GM21737 (cell line): ENCODE results near the gene SOX1.

Experiments
- ATAC-seq: cut with Tn5 transposase; IDR thresholded peaks from one replicate; pipeline ENCODE4 v1.9.1; 2021; ENCODE audit warnings: mild to moderate bottlenecking, moderate library complexity; ENCODE audit not compliant: unreplicated experiment

The SOX1 gene

DNA sequence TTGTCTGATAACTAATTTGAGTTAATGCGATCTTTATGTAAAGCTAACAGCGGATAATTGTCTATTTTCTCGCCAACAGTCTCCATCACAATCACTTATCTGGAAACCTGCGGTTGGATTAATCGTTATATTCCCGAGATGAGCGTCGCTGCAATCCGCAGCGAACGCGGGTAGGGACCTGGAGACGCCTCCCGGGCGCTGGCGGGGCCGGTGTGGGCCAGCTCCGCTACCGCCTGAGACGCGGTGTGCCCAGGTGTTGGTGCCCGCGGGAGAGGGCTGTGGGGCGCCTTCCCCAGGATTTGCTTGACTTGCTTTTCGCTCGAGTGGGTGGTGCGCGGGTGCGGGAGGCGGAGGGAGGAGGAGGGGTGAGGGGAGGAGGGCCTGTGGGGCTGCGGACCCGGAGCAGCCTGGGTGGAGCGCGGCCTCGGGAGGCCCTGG lies 38.3 kb downstream of the SOX1 start:
- no peak for ATAC-seq

DNA sequence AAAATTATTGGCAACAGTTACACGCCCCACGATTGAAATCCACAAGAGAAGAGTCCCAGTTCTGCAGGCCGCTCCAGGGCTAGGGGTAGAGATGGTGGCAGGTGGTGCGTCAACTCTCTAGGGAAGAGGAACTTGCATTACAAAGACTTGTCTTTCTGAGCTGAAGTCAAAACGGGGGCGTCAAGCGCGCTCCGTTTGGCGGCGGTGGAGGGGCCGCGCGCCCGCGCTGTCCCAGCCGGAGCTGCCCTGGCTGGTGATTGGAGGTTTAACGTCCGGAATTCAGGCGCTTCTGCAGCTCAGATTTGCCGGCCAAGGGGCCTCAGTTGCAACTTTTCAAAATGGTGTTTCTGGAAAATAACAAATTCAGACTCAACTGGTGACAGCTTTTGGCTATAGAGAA lies 38.9 kb downstream of the SOX1 start:
- no peak for ATAC-seq

DNA sequence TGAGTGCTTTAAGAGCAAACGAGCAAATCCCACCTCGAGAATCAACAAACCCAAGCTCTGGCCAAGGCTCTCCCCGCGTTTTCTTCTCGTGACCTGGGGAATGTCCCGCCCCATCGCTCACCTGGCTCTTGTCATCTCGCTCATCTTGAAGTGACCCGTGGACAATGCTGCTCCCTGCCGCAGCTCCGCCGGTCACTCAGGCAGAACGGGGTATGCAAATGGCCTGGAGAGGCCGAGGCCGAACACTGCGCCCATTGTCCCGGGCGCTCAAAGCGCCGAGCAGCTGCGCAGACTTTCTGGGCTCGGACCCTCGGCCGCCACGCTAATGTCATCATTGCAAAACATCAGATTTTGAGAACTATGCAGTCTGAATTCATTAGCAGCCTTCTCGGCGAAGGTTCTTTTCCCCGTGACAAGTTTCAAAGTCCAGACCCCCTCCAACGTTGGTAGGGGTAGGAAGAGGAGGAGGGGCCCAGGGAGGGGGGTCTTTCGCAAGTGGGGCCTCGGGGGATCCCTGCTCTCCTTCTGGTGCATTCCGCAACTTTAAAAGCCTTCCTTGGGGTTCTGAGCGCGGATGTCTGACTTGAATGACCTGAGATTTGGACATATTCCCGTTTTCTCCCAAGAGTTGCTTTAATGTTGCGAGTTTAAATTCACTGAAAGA lies 39.7 kb downstream of the SOX1 start:
- ATAC-seq, result no peak

DNA sequence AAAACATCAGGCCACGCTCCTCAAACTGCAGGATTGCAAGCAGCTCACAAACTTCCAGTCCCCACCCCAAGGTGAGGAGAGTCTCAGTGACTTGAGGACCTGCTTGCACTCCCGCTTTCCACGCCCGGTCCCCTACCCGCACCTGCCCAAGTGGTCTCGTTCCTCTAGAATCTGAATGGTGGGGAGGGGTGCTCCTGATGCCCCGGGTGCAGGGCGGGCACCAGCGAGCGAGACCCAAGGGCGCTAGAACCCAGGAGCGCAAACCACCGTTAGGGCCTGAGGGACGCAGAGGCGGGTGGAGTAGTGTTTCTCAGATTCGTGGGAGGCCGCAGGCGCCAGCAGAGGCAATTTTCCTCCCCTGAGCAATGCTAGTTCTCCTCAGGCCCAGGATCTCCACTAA lies 40.3 kb downstream of the SOX1 start:
- ATAC-seq, result no peak

DNA sequence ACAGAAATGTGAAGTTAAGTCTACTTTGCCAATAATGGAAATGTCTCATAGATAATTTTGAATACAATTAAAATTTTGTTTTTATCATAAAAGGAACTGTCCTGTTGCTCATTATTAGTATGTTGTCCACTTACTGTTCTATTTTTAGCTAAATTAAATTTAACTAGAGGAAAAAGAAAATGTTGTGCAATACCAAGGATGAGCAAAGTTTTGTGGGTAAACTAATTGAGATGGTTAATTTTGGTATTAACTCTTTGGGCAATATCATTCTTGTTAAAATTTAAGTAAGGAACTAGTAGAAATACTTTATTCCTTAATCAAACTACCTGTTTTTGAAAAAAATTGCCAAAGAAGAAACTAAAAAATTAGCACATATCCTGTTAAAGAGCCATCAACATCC lies 43.5 kb downstream of the SOX1 start:
- ATAC-seq, result no peak

DNA sequence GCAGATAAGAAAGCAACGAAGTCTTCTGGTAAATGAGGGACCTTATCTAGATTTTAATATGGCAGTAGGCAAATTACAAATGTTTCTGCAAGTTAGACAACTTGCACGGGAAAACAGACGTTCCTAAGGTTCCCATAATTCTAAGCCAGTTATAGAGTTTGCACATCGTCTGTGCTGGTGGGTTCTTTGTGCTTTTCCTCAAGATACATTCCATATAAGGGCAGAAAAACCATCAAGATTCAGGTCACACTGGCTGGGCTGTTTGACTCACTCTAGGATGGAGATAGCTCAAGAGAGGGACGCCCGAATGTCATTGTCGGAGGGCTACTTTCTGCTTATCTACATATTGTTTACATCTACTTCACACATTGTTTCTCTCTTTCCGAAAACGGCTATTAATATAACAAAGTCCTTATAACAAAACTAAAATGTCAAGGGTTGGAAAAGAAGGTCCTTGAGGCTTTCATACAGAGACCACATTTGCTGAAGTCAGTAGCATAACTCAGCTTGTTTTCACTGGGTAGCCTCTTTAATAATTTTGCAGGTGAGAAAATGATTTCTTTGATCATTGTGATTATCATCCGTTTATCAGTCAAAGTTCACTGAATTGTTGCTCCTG lies 44.4 kb downstream of the SOX1 start:
- ATAC-seq, result no peak

DNA sequence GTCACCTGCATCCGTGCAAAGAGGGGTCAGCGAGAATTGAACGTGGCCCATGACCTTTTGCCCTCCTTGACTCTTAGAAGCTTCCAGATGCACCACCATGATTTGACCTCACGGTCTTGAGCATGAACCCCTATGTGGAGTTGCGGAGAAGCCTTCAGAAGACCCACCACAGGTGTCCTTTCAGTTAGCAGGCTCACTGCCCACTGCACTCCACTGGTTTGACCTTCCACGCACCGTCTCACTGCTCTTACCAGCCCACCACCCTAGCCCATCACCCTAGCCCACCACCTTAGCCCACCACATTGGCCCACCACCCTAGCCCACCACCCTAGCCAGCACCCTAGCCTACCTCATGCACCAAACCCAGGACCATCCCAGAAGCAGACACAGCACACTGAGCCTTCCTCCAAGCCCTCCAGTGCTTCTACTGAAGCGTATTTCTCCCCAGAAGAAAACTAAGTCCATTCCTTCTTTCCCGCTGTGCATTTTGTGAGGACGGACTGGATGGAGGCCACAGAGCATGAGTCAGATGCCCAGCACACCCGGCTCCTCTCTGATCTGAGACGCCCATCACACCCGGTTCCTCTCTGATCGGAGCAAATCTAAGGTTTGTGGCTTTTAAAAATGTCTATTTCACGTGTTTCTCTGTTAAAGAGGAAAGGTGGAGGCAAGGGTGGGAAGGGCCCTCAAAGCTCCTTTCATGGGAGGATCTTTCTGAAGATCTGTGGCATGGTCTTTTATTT lies 45.8 kb downstream of the SOX1 start:
- ATAC-seq, result no peak

DNA sequence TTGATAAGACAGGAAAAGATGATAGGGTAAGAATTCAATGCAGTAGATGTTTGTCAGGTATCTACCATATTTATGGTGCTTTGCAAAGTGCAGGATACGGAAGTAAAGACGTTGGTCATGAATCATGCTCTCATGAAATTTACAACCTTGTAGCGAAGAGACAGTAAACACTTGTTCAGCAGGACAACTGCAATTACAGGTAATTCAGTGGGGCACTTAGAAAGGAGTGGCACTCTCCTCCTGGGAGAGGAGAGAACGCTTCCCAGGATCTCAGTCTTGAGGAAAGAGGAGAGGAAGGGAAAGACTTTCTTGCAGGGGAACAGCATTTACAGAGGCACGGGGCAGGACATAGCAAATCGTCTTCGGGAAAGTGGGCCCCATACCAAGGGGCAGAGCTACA lies 46.4 kb downstream of the SOX1 start:
- no peak for ATAC-seq

DNA sequence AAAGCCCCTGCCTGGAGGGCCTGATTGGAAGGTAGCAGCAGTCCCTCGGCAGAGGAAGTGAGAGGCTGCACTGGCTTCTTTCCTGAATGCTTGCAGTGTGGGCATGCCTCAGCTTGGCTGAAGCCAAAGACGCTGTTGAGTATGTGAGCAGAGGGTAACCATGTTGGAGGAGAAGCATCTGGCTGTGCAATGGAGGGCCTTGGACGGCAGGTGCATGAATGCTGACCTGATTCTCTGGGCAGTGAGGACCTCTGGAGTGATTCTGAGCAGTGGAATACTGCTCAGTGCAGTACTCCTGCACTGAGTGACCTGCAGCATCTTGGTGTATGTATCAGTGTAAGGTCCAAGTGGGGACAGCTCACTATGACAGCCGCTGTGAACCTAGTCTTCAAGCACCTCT lies 46.9 kb downstream of the SOX1 start:
- no peak for ATAC-seq

DNA sequence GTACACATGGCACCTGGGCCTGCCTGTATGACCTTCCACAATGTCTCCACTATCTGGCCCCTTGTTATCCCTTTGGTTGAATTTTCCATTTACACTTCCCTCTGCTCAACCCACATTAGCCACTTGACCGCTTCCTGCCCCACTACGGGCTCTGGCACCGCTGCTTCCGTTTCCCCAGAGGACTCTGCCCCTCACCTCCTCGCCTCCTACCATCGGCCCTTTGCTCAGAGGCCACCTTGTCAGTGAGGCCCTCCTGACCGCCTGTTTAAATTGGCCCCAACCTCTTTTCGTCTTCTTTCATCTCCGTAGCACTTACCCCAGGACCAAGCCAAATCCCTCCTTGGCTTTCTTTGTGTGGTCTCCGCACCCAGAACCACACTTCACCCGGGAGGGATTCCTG lies 47.4 kb downstream of the SOX1 start:
- ATAC-seq, result no peak

DNA sequence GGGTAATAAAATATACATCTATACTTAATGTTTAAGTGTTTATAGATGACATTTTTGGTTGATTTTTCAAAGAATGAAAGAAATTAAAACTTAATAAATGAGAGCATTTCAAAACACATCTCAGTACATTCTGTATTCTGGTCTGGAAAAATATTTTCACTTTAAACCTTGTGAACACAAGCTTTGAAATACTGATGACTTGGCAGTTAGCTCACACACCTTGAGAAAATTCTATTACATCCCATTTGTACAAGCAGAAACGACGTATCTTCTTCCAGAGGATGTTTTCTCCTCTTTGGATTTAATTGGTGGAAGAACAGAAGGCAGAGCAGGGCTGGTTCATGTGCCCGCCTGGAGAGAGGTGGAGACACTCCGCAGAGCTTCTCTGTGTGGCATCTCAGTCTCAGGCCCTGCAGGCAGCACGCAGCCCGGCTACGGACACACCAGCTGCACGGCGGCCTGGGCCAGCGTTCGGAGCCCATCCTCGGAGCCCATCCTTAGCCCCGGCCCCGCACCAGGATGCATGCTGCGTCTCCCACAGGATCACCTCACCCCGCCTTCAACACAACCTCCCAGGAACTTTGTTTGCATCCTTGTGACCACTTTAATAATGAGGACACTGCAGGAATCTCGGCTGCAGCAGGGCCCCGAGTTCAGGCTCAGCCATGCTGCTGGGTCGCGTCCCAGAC lies 48.6 kb downstream of the SOX1 start:
- no peak for ATAC-seq

DNA sequence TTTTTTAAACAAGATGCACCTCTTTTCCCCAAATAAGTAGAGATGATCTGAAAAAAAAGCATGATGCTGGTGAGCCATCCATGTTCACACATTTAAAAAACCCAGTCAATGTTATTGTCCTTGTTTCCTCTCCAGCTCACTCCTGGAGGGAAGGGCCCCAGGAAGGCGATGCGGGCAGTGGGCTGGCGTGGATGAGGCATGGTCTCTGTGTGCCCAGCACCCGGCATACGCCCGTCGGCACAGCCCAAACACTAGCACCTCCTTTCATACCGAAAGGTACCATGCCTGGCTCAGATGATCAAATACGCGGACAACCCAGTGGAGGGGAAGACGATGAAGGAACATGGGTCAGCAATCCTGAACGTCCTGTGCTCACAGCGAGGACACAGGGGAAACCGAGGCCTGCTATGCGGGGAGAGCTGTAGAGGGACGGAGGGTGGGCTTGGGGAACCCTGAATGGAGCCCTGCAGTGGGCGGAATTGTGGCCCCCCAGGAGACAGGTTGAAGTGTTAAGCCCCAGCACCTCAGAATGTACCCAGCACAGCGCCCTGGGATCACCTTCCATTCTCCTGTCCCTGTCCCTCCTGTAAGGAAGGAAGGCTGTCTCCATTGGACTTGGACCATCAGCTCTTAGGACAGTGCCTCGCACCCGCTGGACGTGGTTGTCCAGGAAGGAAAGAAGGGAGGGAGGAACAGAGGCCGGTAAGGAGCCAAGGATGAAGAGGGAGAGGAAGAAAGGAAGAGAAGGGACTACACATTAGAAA lies 49.4 kb downstream of the SOX1 start:
- no peak for ATAC-seq

DNA sequence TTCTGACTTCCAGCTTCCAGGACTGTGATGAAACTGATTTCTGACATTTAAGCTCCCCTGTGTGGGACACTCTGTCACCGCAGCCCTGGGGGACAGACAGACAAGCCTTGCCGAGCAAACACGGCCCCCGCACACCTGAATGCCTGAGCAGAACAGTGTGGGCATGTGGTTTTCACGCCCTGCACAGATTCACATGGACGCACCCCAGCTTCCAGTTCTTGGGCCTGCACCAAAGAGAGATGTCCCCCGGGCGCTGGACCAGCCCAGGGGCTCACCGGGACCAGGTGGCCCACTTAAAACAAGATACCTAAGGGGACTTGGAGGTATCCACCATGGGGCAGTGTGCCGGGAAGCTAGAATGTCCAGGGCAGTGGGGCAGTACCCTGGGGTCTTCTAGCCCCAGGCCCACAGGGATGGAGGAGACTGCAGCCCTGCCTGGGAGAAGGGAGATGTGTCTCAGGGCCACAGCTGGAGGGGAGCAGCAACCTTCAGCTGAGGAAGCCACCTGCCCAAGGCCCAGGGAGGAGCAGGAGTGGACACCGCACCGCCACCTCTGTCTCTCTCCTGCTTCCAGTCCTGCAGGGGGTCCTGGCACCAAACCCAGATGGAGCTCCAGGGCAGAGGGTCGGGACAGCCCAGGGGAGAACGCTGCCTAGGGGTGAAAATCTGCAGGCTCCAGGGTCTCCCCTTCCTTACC lies 50.5 kb downstream of the SOX1 start:
- ATAC-seq, result no peak

DNA sequence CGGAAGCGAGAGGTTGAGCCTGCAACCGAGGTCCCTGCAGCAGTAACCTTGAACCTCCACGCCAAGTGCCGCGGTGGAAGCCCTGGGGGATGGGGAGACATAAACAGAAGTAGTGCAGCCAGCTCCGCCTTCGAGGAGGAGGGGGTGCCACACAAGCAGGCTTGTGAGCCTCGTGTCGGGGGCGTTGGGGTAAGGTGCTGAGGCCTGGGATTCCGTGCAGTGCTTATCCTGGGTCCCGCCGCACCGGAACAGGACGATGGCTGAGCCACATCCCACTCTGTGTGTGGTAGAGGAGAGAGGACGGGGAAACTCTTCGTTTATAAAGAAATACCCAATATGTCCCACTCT lies 51.0 kb downstream of the SOX1 start:
- no peak for ATAC-seq

DNA sequence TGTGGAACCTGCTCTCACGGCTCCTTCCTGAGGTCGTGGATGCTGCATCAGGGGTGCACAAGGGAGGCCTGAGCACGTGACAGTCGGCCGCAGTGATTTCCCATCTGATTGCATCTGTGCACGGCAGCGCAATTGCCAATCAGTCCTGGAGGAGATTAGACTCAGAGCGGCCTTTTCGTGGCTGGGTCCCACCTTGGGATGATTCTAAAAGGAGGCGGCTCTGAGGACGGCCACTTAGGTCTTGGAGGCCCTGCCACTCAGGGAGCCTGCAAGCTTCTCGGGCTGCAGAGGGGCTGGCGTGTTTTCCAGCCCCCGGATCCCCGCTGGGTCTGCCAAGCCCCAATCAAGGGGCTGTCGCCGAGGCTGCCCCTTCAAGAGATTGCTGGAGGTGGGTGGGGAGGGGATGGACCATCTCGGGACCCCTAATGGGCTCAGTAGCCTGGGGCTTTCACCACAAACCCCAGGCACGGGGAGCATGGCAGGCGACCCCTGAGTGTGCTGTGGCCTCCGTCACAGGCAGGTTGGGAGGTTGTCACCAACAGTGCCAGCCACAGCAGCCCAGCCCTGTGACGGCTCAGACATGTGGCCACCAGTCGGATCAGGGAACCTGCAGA lies 51.6 kb downstream of the SOX1 start:
- no peak for ATAC-seq

DNA sequence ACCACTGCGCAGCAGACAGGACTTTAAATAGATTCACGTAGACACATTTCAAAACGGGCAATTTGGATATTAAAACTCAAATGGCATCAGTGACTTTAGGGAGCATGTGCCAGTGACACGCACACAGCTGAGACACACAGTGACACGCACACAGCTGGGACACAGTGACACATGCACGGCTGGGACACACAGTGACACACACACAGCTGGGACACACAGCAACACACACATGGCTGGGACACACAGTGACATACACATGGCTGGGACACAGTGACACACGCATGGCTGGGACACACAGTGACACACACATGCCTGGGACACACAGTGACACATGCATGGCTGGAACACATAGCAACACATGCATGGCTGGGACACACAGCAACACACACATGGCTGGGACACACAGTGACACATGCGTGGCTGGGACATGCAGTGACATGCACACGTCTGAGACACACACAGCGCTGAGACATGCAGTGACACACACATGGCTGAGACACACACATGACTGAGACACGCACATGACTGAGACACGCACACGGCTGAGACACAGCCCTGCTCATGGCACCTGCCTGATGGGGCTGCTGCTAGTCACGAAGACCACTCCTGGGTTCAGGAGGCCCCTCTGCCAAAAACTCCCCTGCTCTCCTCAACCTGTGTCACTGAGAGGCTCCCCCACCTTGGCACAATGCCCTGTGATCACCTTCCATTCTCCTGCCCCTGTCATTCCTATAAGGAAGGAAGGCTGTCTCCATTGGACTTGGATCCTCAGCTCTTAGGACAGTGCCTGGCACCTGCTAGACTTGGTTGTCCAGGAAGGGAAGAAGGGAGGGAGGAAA lies 52.5 kb downstream of the SOX1 start:
- ATAC-seq, result no peak

DNA sequence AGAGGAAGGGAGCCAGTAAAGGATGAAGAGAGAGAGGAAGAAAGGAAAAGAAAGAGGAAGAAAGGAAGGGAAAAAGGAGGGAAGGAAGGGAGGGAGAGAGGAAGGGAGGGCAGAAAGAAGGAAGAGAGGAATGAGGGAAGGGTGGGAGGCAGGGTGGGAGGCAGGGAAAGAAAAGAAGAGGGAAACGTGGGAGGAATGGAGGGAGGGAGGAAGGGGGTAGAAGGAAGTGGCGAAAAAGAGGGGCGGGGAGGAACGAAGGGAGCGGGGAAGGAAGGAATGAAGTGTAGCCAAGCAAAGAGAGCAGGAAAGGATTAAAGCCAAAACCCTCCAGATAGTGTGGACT lies 53.1 kb downstream of the SOX1 start:
- ATAC-seq, result no peak
